ENCODE measurements around the gene CBFA2T3. TPM values are rescaled to one million over a fixed set of nuclear protein-coding genes. Genes with fewer than 3 reads are reported as not detected.

CBFA2T3 gene
- total and polyA plus RNA-seq, 2 donors (not counting 1 experiment from before 2014, with no cell fraction given) = 40.8 to 58.3 TPM

DNA sequence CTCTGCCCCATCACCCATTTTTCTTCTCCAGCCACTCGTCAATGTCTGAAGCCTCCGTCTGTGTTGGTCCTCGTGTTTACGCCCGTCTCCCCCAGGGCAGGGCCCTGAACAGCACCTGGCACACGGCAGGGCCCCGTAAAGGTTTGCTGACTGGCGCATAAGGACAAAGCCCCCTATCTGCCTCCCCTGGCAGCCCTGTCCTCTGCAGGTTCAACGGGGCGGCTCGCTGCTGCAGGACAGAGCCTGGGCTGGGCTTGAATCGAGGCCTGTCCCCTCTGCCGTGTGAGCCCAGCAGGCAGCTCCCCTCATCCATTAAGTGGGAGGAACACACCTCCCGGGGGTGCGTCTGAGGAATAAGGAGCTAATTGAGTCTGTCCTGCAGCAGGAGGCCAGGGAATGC is 64.5 kb downstream of the CBFA2T3 start:
- no peaks in the 10 kb centered on the region for H3K27me3 Mint-ChIP-seq
- peak overlapping the region; percentile 59 for H3K27ac Mint-ChIP-seq
- Histone ChIP-seq H4K20me1 (ENCODE audit: control insufficient read depth, insufficient read depth, low read length, poor library complexity, severe bottlenecking) (peaks cover 99% of the 10 kb centered on the region), H3K36me3 (replicated peaks in 1 of 2; ENCODE audit: control extremely low read depth in 1 of 2, control insufficient read depth in 1 of 2, extremely low read depth in 1 of 2, insufficient read depth in 2 of 2, low read length in 1 of 2) (peaks cover 0 to 31% of the 10 kb centered on the region in 2 experiments), H3K4me1 (ENCODE audit: control insufficient read depth in 2 of 2, insufficient read depth in 2 of 2, low read length in 2 of 2) (peaks cover 14 to 21% of the 10 kb centered on the region in 2 donors), H3K4me2 (replicated peaks; ENCODE audit: low read depth, low read length, poor library complexity, severe bottlenecking) (no peak overlapping the region), H3K79me2 (ENCODE audit: control insufficient read depth, insufficient read depth, low read length) (peaks cover 98% of the 10 kb centered on the region), H3K4me3 (ENCODE audit: control extremely low read depth in 1 of 5, extremely low read depth in 1 of 5, insufficient read depth in 1 of 5, low read depth in 2 of 5, low read length in 4 of 5) (no peak overlapping the region), H2AFZ (ENCODE audit: insufficient read depth, low read depth, low read length, poor library complexity, severe bottlenecking) (no peak overlapping the region), H3K27me3 (replicated peaks in 1 of 4; ENCODE audit: control extremely low read depth in 1 of 4, control insufficient read depth in 3 of 4, insufficient read depth in 4 of 4, low read length in 3 of 4) (no peaks in the 10 kb centered on the region), H3K9me3 (ENCODE audit: control extremely low read depth in 1 of 3, control insufficient read depth in 2 of 3, insufficient read depth in 1 of 3, low read length in 2 of 3) (peaks cover 0 to 11% (median 0%) of the 10 kb centered on the region in 3 donors), H3K9ac (ENCODE audit: low read length) (no peak overlapping the region), H3K27ac (ENCODE audit: low read length in 2 of 2) (no peak overlapping the region)
- H3K9me3 Mint-ChIP-seq (ENCODE audit: insufficient read depth) = no peaks in the 10 kb centered on the region
- WGBS (ENCODE audit: insufficient coverage) = 97% methylated on average over 13 of the region's 15 CpGs
- H3K4me3 Mint-ChIP-seq = no peak overlapping the region
- ChIA-PET POLR2A (no interaction called here), CTCF (no interaction called here)
- H3K4me1 Mint-ChIP-seq = peaks cover 44% of the 10 kb centered on the region
- TF ChIP-seq EZH2 (IDR thresholded peaks at IDR 0.05; ENCODE audit: borderline replicate concordance, insufficient read depth, low read depth, low read length, poor library complexity, severe bottlenecking) (no peak), CTCF (IDR thresholded peaks at IDR 0.05) (no peak)
- intact Hi-C loops (cut with micrococcal nuclease) = no loop called here
- no peak for DNase-seq
- ATAC-seq (ENCODE audit: low read depth) = no peak

GRCh38 chr16:88911946-88912310 is 65.1 kb downstream of the CBFA2T3 start:
- H3K27me3 Mint-ChIP-seq = no peaks in the 10 kb centered on the region
- ChIA-PET POLR2A (no interaction called here), CTCF (interaction anchor here (0.7 kb wide), 1 partner anchor 638 kb away, joined by 3 read pairs; no protein-coding TSS in a partner anchor)
- no peak overlapping the region for H3K27ac Mint-ChIP-seq
- H3K4me1 Mint-ChIP-seq = peaks cover 43% of the 10 kb centered on the region
- Histone ChIP-seq H3K9ac (ENCODE audit: low read length) (no peak overlapping the region), H3K27ac (ENCODE audit: low read length in 2 of 2) (no peak overlapping the region), H2AFZ (ENCODE audit: insufficient read depth, low read depth, low read length, poor library complexity, severe bottlenecking) (no peak overlapping the region), H3K36me3 (replicated peaks in 1 of 2; ENCODE audit: control extremely low read depth in 1 of 2, control insufficient read depth in 1 of 2, extremely low read depth in 1 of 2, insufficient read depth in 2 of 2, low read length in 1 of 2) (peaks cover 0 to 31% of the 10 kb centered on the region in 2 experiments), H3K4me3 (ENCODE audit: control extremely low read depth in 1 of 5, extremely low read depth in 1 of 5, insufficient read depth in 1 of 5, low read depth in 2 of 5, low read length in 4 of 5) (no peak overlapping the region), H3K27me3 (replicated peaks in 1 of 4; ENCODE audit: control extremely low read depth in 1 of 4, control insufficient read depth in 3 of 4, insufficient read depth in 4 of 4, low read length in 3 of 4) (no peaks in the 10 kb centered on the region), H3K9me3 (ENCODE audit: control extremely low read depth in 1 of 3, control insufficient read depth in 2 of 3, insufficient read depth in 1 of 3, low read length in 2 of 3) (peaks cover 0 to 11% (median 0%) of the 10 kb centered on the region in 3 donors), H3K79me2 (ENCODE audit: control insufficient read depth, insufficient read depth, low read length) (peaks cover 98% of the 10 kb centered on the region), H4K20me1 (ENCODE audit: control insufficient read depth, insufficient read depth, low read length, poor library complexity, severe bottlenecking) (peaks cover 99% of the 10 kb centered on the region), H3K4me2 (replicated peaks; ENCODE audit: low read depth, low read length, poor library complexity, severe bottlenecking) (peak overlapping the region; percentile 48), H3K4me1 (ENCODE audit: control insufficient read depth in 2 of 2, insufficient read depth in 2 of 2, low read length in 2 of 2) (peaks cover 14 to 23% of the 10 kb centered on the region in 2 donors)
- DNase-seq = no peak
- H3K9me3 Mint-ChIP-seq (ENCODE audit: insufficient read depth) = no peaks in the 10 kb centered on the region
- no peak overlapping the region for H3K4me3 Mint-ChIP-seq
- ATAC-seq (ENCODE audit: low read depth) = no peak
- WGBS (ENCODE audit: insufficient coverage) = 93% methylated on average over 16 of the region's 16 CpGs
- intact Hi-C loops (cut with micrococcal nuclease) = no loop called here
- TF ChIP-seq EZH2 (IDR thresholded peaks at IDR 0.05; ENCODE audit: borderline replicate concordance, insufficient read depth, low read depth, low read length, poor library complexity, severe bottlenecking) (no peak), CTCF (IDR thresholded peaks at IDR 0.05) (no peak)

Measured in B cell (primary cell).